Heart left ventricle (tissue), 13 donors: ENCODE measurements around the gene AOC2.
"Not testable (repeated sequence)": the region's sequence is repeated elsewhere in the genome, so short reads cannot be mapped to it uniquely, and the experiment has no call there.

Experiments
- POLR2A ChIP-seq, 2 donors: fragments of 450-650 bp; IDR thresholded peaks; one replicate each; pipeline ENCODE4 v1.6.1; 2017; ENCODE audit warnings: antibody characterized with exemption in 2 of 2, mild to moderate bottlenecking in 2 of 2, moderate library complexity in 2 of 2
- TF ChIP-seq, protein P1 (sequence below), 12 donors: fragments of 200-600 bp; sonication (generic) in 4 of 12; IDR thresholded peaks; one replicate each; pipeline versions ENCODE4 v1.5.0 to v1.8.0; 2018 to 2022; ENCODE audit warnings: antibody characterized with exemption in 12 of 12, mild to moderate bottlenecking in 5 of 12
- donor health status: ischemic (EF 13 %, LVEDD 7.1; RV severe dilation, severe dysfunction).
- donor health status: DM: no; HTN: yes; CAD: no.
- donor health status: DM: no; HTN: no; CAD: no.
- donor health status: ischemic (EF 25% LVEDD 6.9; RV normal size, moderate dysfunction).
- donor health status: ischemic (EF 25% LVEDD 5.7; RV mildly dilated, moderate dysfunction).
- donor health status: ischemic (EF 35%, LVEDD 5.7; RV mildly dilated, moderate dysfunction).
- donor health status: nonischemic (EF 11% LVEDD 7.7; RV severe dilation, severe dysfunction).
- donor health status: DM: yes; HTN: yes; CAD: no.
- donor health status: PGD.
- donor health status: ischemic (EF 29% LVEDD 5.4; RV normal size, mild dysfunction).
- donor health status: nonischemic (EF 23%, LVEDD 6.1; RV moderate dilation, normal function).

DNA sequence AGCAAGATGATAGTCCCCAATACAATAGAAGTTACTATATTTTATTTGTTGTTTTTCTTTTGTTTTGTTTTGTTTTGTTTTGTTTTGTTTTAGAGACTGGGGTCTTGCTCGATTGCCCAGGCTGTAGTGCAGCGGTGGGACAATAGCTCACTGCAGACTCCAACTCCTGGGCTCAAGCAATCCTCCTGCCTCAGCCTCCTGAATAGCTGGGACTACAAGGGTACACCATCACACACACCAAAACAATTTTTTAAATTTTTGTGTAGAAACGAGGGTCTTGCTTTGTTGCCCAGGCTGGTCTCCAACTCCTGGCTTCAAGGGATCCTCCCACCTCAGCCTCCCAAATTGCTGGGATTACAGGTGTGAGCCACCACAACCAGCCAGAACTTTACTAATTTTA lies 55.6 kb downstream of the AOC2 start:
- TF ChIP-seq, protein P1, sequence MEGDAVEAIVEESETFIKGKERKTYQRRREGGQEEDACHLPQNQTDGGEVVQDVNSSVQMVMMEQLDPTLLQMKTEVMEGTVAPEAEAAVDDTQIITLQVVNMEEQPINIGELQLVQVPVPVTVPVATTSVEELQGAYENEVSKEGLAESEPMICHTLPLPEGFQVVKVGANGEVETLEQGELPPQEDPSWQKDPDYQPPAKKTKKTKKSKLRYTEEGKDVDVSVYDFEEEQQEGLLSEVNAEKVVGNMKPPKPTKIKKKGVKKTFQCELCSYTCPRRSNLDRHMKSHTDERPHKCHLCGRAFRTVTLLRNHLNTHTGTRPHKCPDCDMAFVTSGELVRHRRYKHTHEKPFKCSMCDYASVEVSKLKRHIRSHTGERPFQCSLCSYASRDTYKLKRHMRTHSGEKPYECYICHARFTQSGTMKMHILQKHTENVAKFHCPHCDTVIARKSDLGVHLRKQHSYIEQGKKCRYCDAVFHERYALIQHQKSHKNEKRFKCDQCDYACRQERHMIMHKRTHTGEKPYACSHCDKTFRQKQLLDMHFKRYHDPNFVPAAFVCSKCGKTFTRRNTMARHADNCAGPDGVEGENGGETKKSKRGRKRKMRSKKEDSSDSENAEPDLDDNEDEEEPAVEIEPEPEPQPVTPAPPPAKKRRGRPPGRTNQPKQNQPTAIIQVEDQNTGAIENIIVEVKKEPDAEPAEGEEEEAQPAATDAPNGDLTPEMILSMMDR (IDR thresholded peaks at IDR 0.05): not testable (repeated sequence)
- TF ChIP-seq POLR2A (IDR thresholded peaks at IDR 0.05): not testable (repeated sequence)
